ENCODE data around the gene OR6A2. TPM values are rescaled to one million over a fixed set of nuclear protein-coding genes. Genes with fewer than 3 reads are reported as not detected.

OR6A2 gene
- total and polyA plus RNA-seq, 2 of the 4 experiments (the other 2 are of a cell fraction): 0.07 to 0.72 TPM

DNA sequence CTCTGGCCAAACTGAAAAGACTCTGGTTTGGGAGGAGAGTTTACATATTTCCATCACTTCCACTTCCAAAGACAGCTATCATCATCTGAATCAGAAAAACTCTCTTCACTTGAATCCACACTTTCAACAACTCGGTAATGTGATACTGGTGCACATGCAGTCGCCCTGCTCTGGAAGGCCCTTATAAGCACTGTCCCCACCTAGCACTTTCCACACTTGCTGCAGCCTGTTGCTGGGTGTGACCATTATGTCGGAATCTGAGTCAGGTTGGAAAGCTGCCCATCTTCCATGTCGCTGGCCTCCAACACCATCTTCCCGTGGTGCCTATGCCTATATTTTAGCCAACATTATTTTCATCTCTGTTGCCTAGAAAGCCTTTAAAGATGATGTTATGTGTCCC lies 44.9 kb upstream of the OR6A2 start:
- H3K79me1 ChIP-seq (ENCODE audit: low read depth in 1 of 2, low read length in 2 of 2): no peaks in the 10 kb centered on the region
- no peaks in the 10 kb centered on the region for H3K36me3 ChIP-seq (ENCODE audit: control insufficient read depth, insufficient read depth, low read length)
- H4K5ac ChIP-seq (ENCODE audit: low read depth, low read length): no peak overlapping the region
- H4K20me1 ChIP-seq (ENCODE audit: insufficient read depth, low read length): no peaks in the 10 kb centered on the region
- H3K27ac ChIP-seq (ENCODE audit: insufficient read depth, low read length): no peak overlapping the region
- H3K9me3 ChIP-seq (ENCODE audit: control insufficient read depth, insufficient read depth, low read length): no peaks in the 10 kb centered on the region
- WGBS, 2 experiments (ENCODE audit: extremely low coverage in 2 of 2, insufficient read length in 1 of 2): 75% methylated on average over 2 of the region's 5 CpGs; no CpG with 5 or more reads in 1 of the 2 experiments
- CTCF ChIA-PET: no interaction called here
- H3K23ac ChIP-seq (ENCODE audit: low read depth, low read length): no peak overlapping the region
- ATAC-seq (ENCODE audit: low read depth): no peak
- no peak overlapping the region for H2AK9ac ChIP-seq (replicated peaks; ENCODE audit: low read depth, low read length, poor library complexity)
- no peaks in the 10 kb centered on the region for H3K27me3 ChIP-seq (ENCODE audit: control insufficient read depth, insufficient read depth, low read length)
- H3K9me1 ChIP-seq (ENCODE audit: insufficient read depth, low read length): no peaks in the 10 kb centered on the region
- H3K18ac ChIP-seq (ENCODE audit: low read depth, low read length): no peak overlapping the region
- no peak overlapping the region for H2BK15ac ChIP-seq (ENCODE audit: low read depth, low read length)
- H3K4me2 ChIP-seq (ENCODE audit: low read depth, low read length): no peak overlapping the region
- no peak overlapping the region for H2BK20ac ChIP-seq (ENCODE audit: low read depth, low read length)
- H2BK120ac ChIP-seq (ENCODE audit: low read depth, low read length): no peak overlapping the region
- H3K14ac ChIP-seq (replicated peaks; ENCODE audit: low read depth, low read length): no peak overlapping the region
- H2AFZ ChIP-seq (replicated peaks; ENCODE audit: low read length, poor library complexity): no peak overlapping the region
- POLR2A ChIA-PET (ENCODE audit: unreplicated experiment): no interaction called here
- no peak overlapping the region for H2BK5ac ChIP-seq (ENCODE audit: low read depth, low read length, poor library complexity, severe bottlenecking)
- TF ChIP-seq POLR2A (IDR thresholded peaks at IDR 0.05; ENCODE audit: low read depth, low read length): no peak
- TF ChIP-seq, protein P1, sequence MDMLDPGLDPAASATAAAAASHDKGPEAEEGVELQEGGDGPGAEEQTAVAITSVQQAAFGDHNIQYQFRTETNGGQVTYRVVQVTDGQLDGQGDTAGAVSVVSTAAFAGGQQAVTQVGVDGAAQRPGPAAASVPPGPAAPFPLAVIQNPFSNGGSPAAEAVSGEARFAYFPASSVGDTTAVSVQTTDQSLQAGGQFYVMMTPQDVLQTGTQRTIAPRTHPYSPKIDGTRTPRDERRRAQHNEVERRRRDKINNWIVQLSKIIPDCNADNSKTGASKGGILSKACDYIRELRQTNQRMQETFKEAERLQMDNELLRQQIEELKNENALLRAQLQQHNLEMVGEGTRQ (IDR thresholded peaks at IDR 0.05; ENCODE audit: low read depth, low read length): no peak
- TF ChIP-seq CEBPB (IDR thresholded peaks at IDR 0.05; ENCODE audit: low read depth, low read length): no peak
- no peak overlapping the region for H3K4me3 ChIP-seq (ENCODE audit: insufficient read depth, low read depth, low read length)
- H2AK5ac ChIP-seq (ENCODE audit: low read depth, low read length): no peak overlapping the region
- dilution Hi-C loops (cut with HindIII; ENCODE audit: low sequenced_read_pairs, unreplicated experiment): no loop called here
- H4K91ac ChIP-seq (ENCODE audit: insufficient read depth, low read depth, low read length): no peak overlapping the region
- H4K8ac ChIP-seq (ENCODE audit: low read depth in 2 of 2, low read length in 2 of 2): no peak overlapping the region
- BruUV-seq (replicated peaks): no TSS peak
- in situ Hi-C loops (cut with MboI; ENCODE audit: low sequenced_read_pairs): no loop called here
- H3K9ac ChIP-seq (ENCODE audit: low read depth, low read length): no peak overlapping the region
- H3K56ac ChIP-seq (ENCODE audit: extremely low read depth, insufficient read depth, low read length): no peak overlapping the region
- H3K4ac ChIP-seq (ENCODE audit: low read depth, low read length): no peak overlapping the region
- intact Hi-C loops (cut with micrococcal nuclease): no loop called here
- no peaks in the 10 kb centered on the region for H3K4me1 ChIP-seq (ENCODE audit: control insufficient read depth, insufficient read depth, low read length)
- DNase-seq: no peak

Measured in IMR-90 (cell line).